Measurements from ENCODE around the gene ZG16. TPM values are rescaled to one million over a fixed set of nuclear protein-coding genes. Genes with fewer than 3 reads are reported as not detected.
"Not testable (repeated sequence)": the region's sequence is repeated elsewhere in the genome, so short reads cannot be mapped to it uniquely, and the experiment has no call there.

The ZG16 gene
- total RNA-seq, 1 experiment from 2014 or later: not detected

- not testable (repeated sequence) for H4K20me1 ChIP-seq (ENCODE audit: insufficient read depth, low read depth, low read length); H3K9me2 ChIP-seq (replicated peaks; ENCODE audit: insufficient read depth, low read length); H3K9me3 ChIP-seq (ENCODE audit: low read length); H3K4me2 ChIP-seq (ENCODE audit: low read depth, low read length, poor library complexity, severe bottlenecking); H3K27me3 ChIP-seq (ENCODE audit: low read length); H3K36me3 ChIP-seq (ENCODE audit: insufficient read depth, low read length); H3K9ac ChIP-seq (ENCODE audit: low read length); H2AFZ ChIP-seq (ENCODE audit: low read length); H3K27ac ChIP-seq (ENCODE audit: low read length); H3K4me3 ChIP-seq (ENCODE audit: low read length); DNase-seq
- Histone ChIP-seq H3K79me2 (ENCODE audit: low read length) (peaks cover 16% of the 10 kb centered on the region), H3K4me1 (ENCODE audit: low read length) (peaks cover 13% of the 10 kb centered on the region)
These were observed 9.1 kb downstream of the ZG16 start for GRCh38 chr16:29787155-29787554.

- Histone ChIP-seq H3K36me3 (ENCODE audit: insufficient read depth, low read length) (peaks cover 18% of the 10 kb centered on the region), H3K9me2 (replicated peaks; ENCODE audit: insufficient read depth, low read length) (no peaks in the 10 kb centered on the region), H3K9me3 (ENCODE audit: low read length) (no peaks in the 10 kb centered on the region), H3K79me2 (ENCODE audit: low read length) (peaks cover 42% of the 10 kb centered on the region), H3K27ac (ENCODE audit: low read length) (peak overlapping the region; percentile 41), H3K27me3 (ENCODE audit: low read length) (no peaks in the 10 kb centered on the region), H3K4me3 (ENCODE audit: low read length) (peak overlapping the region; percentile 89), H3K4me2 (ENCODE audit: low read depth, low read length, poor library complexity, severe bottlenecking) (peak overlapping the region; percentile 86), H4K20me1 (ENCODE audit: insufficient read depth, low read depth, low read length) (peaks cover 2% of the 10 kb centered on the region; the same call in 1 of the 2 replicates), H3K9ac (ENCODE audit: low read length) (peak overlapping the region; percentile 90), H3K4me1 (ENCODE audit: low read length) (peaks cover 21% of the 10 kb centered on the region), H2AFZ (ENCODE audit: low read length) (peak overlapping the region; percentile 91)
- DNase-seq: no peak
These were observed 11.7 kb downstream of the ZG16 start for GRCh38 chr16:29789775-29790182.

DNA sequence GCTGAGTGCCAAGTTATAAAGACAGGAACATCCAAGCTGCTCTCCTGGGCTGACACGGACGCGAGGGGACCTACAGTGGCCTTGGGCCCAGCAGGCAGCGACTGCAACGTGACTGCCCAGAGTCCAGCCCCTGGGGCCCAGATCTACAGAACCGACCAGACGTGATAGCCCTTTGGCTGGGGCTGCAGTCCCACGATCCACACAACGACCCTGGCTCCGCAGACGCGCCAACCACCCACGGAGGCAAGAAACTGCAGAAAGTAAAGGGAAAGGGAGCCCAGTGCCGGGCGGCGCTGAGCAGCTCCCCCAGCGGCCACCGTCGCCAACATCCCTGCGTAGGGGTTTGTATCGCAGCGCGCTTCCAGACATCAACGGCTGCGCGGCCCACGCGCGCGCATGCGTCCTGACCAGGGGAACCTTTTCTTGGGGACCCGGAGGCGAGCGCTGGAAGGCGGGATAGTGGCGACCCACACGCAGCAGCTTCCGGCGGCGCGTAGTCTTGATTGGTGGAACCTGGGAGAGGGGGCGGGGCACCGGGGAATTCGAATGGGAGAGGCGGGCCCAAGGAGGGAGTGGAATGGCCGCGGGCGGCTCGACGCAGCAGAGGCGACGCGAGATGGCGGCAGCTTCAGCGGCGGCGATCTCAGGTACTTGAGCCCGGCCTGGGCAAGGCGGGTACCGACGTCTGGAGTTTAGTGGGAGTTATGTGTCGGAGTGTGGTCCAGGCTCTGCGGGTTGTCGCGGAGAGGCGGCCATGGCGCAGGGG, 12.3 kb downstream of the ZG16 start, which contains the start of gene KIF22:
Gene KIF22, plus strand, starts transcription at position 569 of the 766 bp plus-strand sequence. Its CDS starts 9 bp downstream, at position 578.
- H2AFZ ChIP-seq (ENCODE audit: low read length): peak within 1 kb of the TSS; percentile 91
- peak; percentile 99 for DNase-seq
- H3K9me3 ChIP-seq (ENCODE audit: low read length): no peaks in the 10 kb centered on the region
- H3K36me3 ChIP-seq (ENCODE audit: insufficient read depth, low read length): peaks cover 18% of the 10 kb centered on the region
- H3K27me3 ChIP-seq (ENCODE audit: low read length): no peaks in the 10 kb centered on the region
- no peaks in the 10 kb centered on the region for H3K9me2 ChIP-seq (replicated peaks; ENCODE audit: insufficient read depth, low read length)
- peaks cover 21% of the 10 kb centered on the region for H3K4me1 ChIP-seq (ENCODE audit: low read length)
- peak within 1 kb of the TSS; percentile 67 for H3K27ac ChIP-seq (ENCODE audit: low read length)
- peak within 1 kb of the TSS; percentile 86 for H3K4me2 ChIP-seq (ENCODE audit: low read depth, low read length, poor library complexity, severe bottlenecking)
- H4K20me1 ChIP-seq (ENCODE audit: insufficient read depth, low read depth, low read length): peaks cover 5% of the 10 kb centered on the region; the same call in 1 of the 2 replicates
- peak within 1 kb of the TSS; percentile 90 for H3K4me3 ChIP-seq (ENCODE audit: low read length)
- H3K9ac ChIP-seq (ENCODE audit: low read length): peak within 1 kb of the TSS; percentile 95
- peaks cover 48% of the 10 kb centered on the region for H3K79me2 ChIP-seq (ENCODE audit: low read length)

- no peaks in the 10 kb centered on the region for H3K27me3 ChIP-seq (ENCODE audit: low read length)
- H3K79me2 ChIP-seq (ENCODE audit: low read length): peaks cover 54% of the 10 kb centered on the region
- peak overlapping the region; percentile 95 for H3K9ac ChIP-seq (ENCODE audit: low read length)
- DNase-seq: peak; percentile 67
- H3K4me1 ChIP-seq (ENCODE audit: low read length): peaks cover 21% of the 10 kb centered on the region
- peak overlapping the region; percentile 67 for H3K27ac ChIP-seq (ENCODE audit: low read length)
- H3K36me3 ChIP-seq (ENCODE audit: insufficient read depth, low read length): peaks cover 19% of the 10 kb centered on the region
- H3K9me2 ChIP-seq (replicated peaks; ENCODE audit: insufficient read depth, low read length): no peaks in the 10 kb centered on the region
- peak overlapping the region; percentile 90 for H3K4me3 ChIP-seq (ENCODE audit: low read length)
- H3K4me2 ChIP-seq (ENCODE audit: low read depth, low read length, poor library complexity, severe bottlenecking): peak overlapping the region; percentile 77
- no peaks in the 10 kb centered on the region for H3K9me3 ChIP-seq (ENCODE audit: low read length)
- H4K20me1 ChIP-seq (ENCODE audit: insufficient read depth, low read depth, low read length): peaks cover 5% of the 10 kb centered on the region; the same call in 1 of the 2 replicates
- H2AFZ ChIP-seq (ENCODE audit: low read length): no peak overlapping the region
These were observed 13.1 kb downstream of the ZG16 start for GRCh38 chr16:29790949-29791844.

GRCh38 chr16:29791845-29792807, 14.1 kb downstream of the ZG16 start:
- Histone ChIP-seq H3K79me2 (ENCODE audit: low read length) (peaks cover 61% of the 10 kb centered on the region), H2AFZ (ENCODE audit: low read length) (no peak overlapping the region), H3K27ac (ENCODE audit: low read length) (no peak overlapping the region; the same call in 1 of the 2 replicates), H3K27me3 (ENCODE audit: low read length) (no peaks in the 10 kb centered on the region), H3K4me2 (ENCODE audit: low read depth, low read length, poor library complexity, severe bottlenecking) (peak overlapping the region; percentile 77), H3K36me3 (ENCODE audit: insufficient read depth, low read length) (peaks cover 27% of the 10 kb centered on the region), H3K9me3 (ENCODE audit: low read length) (no peaks in the 10 kb centered on the region), H3K9me2 (replicated peaks; ENCODE audit: insufficient read depth, low read length) (no peaks in the 10 kb centered on the region), H3K9ac (ENCODE audit: low read length) (peak overlapping the region; percentile 95), H3K4me1 (ENCODE audit: low read length) (peaks cover 21% of the 10 kb centered on the region), H3K4me3 (ENCODE audit: low read length) (peak overlapping the region; percentile 90), H4K20me1 (ENCODE audit: insufficient read depth, low read depth, low read length) (peaks cover 5% of the 10 kb centered on the region; the same call in 1 of the 2 replicates)
- DNase-seq: no peak

DNA sequence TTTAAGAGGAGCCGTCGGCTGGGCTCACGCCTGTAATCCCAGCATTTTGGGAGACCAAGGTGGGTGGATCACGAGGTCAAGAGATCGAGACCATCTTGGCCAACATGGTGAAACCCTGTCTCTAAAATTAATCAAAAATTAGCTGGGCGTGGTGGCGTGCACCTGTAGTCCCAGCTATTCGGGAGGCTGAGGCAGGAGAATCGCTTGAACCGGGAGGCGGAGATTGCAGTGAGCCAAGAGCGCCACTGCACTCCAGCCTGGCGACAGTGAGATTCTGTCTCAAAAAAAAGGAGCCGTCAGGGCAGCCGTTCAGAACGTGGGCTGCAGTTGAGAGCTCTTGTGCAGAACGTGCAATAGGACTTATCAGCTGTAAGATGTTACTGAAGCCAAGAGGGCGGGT, 15.1 kb downstream of the ZG16 start:
- Histone ChIP-seq H3K4me1 (ENCODE audit: low read length) (peaks cover 21% of the 10 kb centered on the region), H3K36me3 (ENCODE audit: insufficient read depth, low read length) (peaks cover 38% of the 10 kb centered on the region), H3K79me2 (ENCODE audit: low read length) (peaks cover 61% of the 10 kb centered on the region)
- H3K4me3 ChIP-seq (ENCODE audit: low read length); H3K9ac ChIP-seq (ENCODE audit: low read length); H3K27me3 ChIP-seq (ENCODE audit: low read length); H3K9me2 ChIP-seq (replicated peaks; ENCODE audit: insufficient read depth, low read length); H3K9me3 ChIP-seq (ENCODE audit: low read length); DNase-seq; H3K4me2 ChIP-seq (ENCODE audit: low read depth, low read length, poor library complexity, severe bottlenecking); H4K20me1 ChIP-seq (ENCODE audit: insufficient read depth, low read depth, low read length); H3K27ac ChIP-seq (ENCODE audit: low read length); H2AFZ ChIP-seq (ENCODE audit: low read length): not testable (repeated sequence)

DNA sequence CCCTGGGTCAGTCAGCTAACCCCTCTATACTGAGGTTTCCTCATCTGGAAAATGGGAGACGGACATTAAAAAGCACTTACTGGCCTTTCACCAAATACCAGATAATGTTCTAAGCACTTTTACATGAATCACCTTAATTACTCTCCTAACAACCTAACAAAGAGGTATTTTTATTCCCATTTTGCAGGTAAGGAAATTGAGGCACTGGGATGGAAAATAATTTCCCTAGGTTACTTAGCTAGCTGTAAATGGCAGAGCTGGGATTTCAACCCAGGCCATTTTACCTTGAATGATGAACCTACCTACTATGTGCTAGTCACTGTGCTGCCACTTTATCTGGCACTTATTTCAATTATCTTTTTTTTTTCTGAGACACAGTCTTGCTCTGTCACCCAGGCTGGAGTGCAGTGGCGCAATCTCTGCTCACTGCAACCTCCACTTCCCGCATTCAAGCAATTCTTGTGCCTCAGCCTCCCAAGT, 16.2 kb downstream of the ZG16 start:
- Histone ChIP-seq H3K27me3 (ENCODE audit: low read length) (no peaks in the 10 kb centered on the region), H3K27ac (ENCODE audit: low read length) (no peak overlapping the region), H3K9me3 (ENCODE audit: low read length) (no peaks in the 10 kb centered on the region), H3K4me2 (ENCODE audit: low read depth, low read length, poor library complexity, severe bottlenecking) (no peak overlapping the region), H3K9ac (ENCODE audit: low read length) (no peak overlapping the region), H2AFZ (ENCODE audit: low read length) (no peak overlapping the region), H3K36me3 (ENCODE audit: insufficient read depth, low read length) (peaks cover 42% of the 10 kb centered on the region), H3K79me2 (ENCODE audit: low read length) (peaks cover 61% of the 10 kb centered on the region), H3K4me1 (ENCODE audit: low read length) (peaks cover 21% of the 10 kb centered on the region), H3K9me2 (replicated peaks; ENCODE audit: insufficient read depth, low read length) (no peaks in the 10 kb centered on the region), H4K20me1 (ENCODE audit: insufficient read depth, low read depth, low read length) (peaks cover 5% of the 10 kb centered on the region; the same call in 1 of the 2 replicates), H3K4me3 (ENCODE audit: low read length) (no peak overlapping the region)
- no peak for DNase-seq
